Naive thymus-derived CD4-positive, alpha-beta T cell (primary cell): Measurements from ENCODE around the gene PSEN1. TPM values are rescaled to one million over a fixed set of nuclear protein-coding genes. Genes with fewer than 3 reads are reported as not detected.
A peak's percentile ranks its signal among the peaks of the same experiment; 100 is the strongest.

ENCODE experiments used
- ATAC-seq: fragments of 150-1000 bp; cut with Tn5 transposase; 2 replicates; pipeline ENCODE4 v1.10.0; 2021; ENCODE audit warnings: mild to moderate bottlenecking, moderate library complexity
- CTCF ChIA-PET: fragments of 350-600 bp; sonication (Branson Sonifier 250); formaldehyde crosslinking; loops from one replicate; lab custom pipeline; 2021; ENCODE audit warnings: antibody characterized with exemption; lab: Charles Lee
- POLR2A ChIA-PET: fragments of 350-600 bp; sonication (Branson Sonifier 250); formaldehyde crosslinking; loops from one replicate; lab custom pipeline; 2021; ENCODE audit warnings: antibody characterized with exemption, inconsistent platforms; lab: Charles Lee
- DNase-seq, 9 donors: peaks; one replicate each; pipeline versions ENCODE4 v3.0.0 to v3.0.0-alpha.2; 2020 to 2022; ENCODE audit warnings: mixed read lengths in 1 of 9
- H3K27ac ChIP-seq: one replicate; pipeline ENCODE4 v1.7.0; 2013; ENCODE audit warnings: mild to moderate bottlenecking, low read depth, low read length, moderate library complexity
- H3K27me3 ChIP-seq, 2 donors: one replicate each; pipeline ENCODE4 v1.7.0; 2013; ENCODE audit warnings: low read length in 2 of 2, mild to moderate bottlenecking in 2 of 2, moderate library complexity in 2 of 2; ENCODE audit not compliant: control insufficient read depth in 2 of 2, insufficient read depth in 2 of 2
- H3K36me3 ChIP-seq, 3 experiments: 1 replicate in 2 of 3; 2 replicates in 1 of 3; pipeline ENCODE4 v1.7.0; 2013; ENCODE audit warnings: low read length in 3 of 3, mild to moderate bottlenecking in 3 of 3, moderate library complexity in 1 of 3; ENCODE audit not compliant: insufficient read depth in 3 of 3, control insufficient read depth in 2 of 3
- H3K4me1 ChIP-seq, 2 donors: one replicate each; pipeline ENCODE4 v1.7.0; 2013; ENCODE audit warnings: low read length in 2 of 2, mild to moderate bottlenecking in 2 of 2, moderate library complexity in 1 of 2; ENCODE audit not compliant: control insufficient read depth in 2 of 2, insufficient read depth in 2 of 2
- H3K4me3 ChIP-seq: 2 replicates; pipeline ENCODE4 v1.7.0; 2013; ENCODE audit warnings: mild to moderate bottlenecking, low read length
- H3K9me3 ChIP-seq, 3 experiments: 1 replicate in 2 of 3; 2 replicates in 1 of 3; pipeline ENCODE4 v1.7.0; 2013; ENCODE audit warnings: low read length in 3 of 3; ENCODE audit not compliant: control insufficient read depth in 2 of 3
- H3K27ac Mint-ChIP-seq, 9 donors: one replicate each; pipeline ENCODE4 v1.8.0; 2020 to 2022; ENCODE audit warnings: mixed read lengths in 9 of 9, mild to moderate bottlenecking in 8 of 9, moderate library complexity in 5 of 9, inconsistent platforms in 2 of 9
- H3K27me3 Mint-ChIP-seq, 5 donors: one replicate each; pipeline ENCODE4 v1.8.0; 2021 to 2022; ENCODE audit warnings: mixed read lengths in 5 of 5, mild to moderate bottlenecking in 1 of 5
- H3K36me3 Mint-ChIP-seq, 5 donors: one replicate each; pipeline ENCODE4 v1.8.0; 2020 to 2022; ENCODE audit warnings: mixed read lengths in 5 of 5, mild to moderate bottlenecking in 3 of 5, inconsistent platforms in 1 of 5
- H3K4me1 Mint-ChIP-seq, 7 donors: one replicate each; pipeline ENCODE4 v1.8.0; 2020 to 2022; ENCODE audit warnings: mixed read lengths in 7 of 7, mild to moderate bottlenecking in 3 of 7, inconsistent platforms in 1 of 7
- H3K4me3 Mint-ChIP-seq, 10 donors: one replicate each; pipeline ENCODE4 v1.8.0; 2020 to 2022; ENCODE audit warnings: mild to moderate bottlenecking in 10 of 10, mixed read lengths in 10 of 10, moderate library complexity in 6 of 10, inconsistent platforms in 2 of 10
- H3K9me3 Mint-ChIP-seq, 11 donors: one replicate each; pipeline ENCODE4 v1.8.0; 2020 to 2022; ENCODE audit warnings: mixed read lengths in 11 of 11, mild to moderate bottlenecking in 4 of 11, inconsistent platforms in 1 of 11, moderate library complexity in 1 of 11
- intact Hi-C, 2 donors: fragments of 100-400 bp; cut with micrococcal nuclease; formaldehyde crosslinking; loops; one replicate each; pipeline ENCODE4 v1.15.1; 2023
- polyA plus RNA-seq, 2 donors: library from polyadenylated mRNA; unstranded; fragments of 300-500 nt; fragmentation: Illumina TruSeq; gene quantifications; one replicate each; pipeline ENCODE4 v1.2.3, GENCODE V29; 2021
- total RNA-seq, 6 experiments: library from RNA in 5 of 6; stranded (reverse) in 5 of 6; gene quantifications; 1 replicate in 5 of 6; 2 replicates in 1 of 6; pipeline ENCODE4 v1.2.3 and lab custom pipeline; 2021 to 2026

Gene PSEN1
- total RNA-seq, result 10 to 100 TPM; 32.7 to 55.8 (median 49.3) TPM
- polyA plus RNA-seq, result 10 to 100 TPM; 23.7 to 37.6 TPM
- total RNA-seq (lab: John Stamatoyannopoulos, UW), result 83.1 reads per million, percentile 81 among the genes with 10 or more reads in this experiment

DNA sequence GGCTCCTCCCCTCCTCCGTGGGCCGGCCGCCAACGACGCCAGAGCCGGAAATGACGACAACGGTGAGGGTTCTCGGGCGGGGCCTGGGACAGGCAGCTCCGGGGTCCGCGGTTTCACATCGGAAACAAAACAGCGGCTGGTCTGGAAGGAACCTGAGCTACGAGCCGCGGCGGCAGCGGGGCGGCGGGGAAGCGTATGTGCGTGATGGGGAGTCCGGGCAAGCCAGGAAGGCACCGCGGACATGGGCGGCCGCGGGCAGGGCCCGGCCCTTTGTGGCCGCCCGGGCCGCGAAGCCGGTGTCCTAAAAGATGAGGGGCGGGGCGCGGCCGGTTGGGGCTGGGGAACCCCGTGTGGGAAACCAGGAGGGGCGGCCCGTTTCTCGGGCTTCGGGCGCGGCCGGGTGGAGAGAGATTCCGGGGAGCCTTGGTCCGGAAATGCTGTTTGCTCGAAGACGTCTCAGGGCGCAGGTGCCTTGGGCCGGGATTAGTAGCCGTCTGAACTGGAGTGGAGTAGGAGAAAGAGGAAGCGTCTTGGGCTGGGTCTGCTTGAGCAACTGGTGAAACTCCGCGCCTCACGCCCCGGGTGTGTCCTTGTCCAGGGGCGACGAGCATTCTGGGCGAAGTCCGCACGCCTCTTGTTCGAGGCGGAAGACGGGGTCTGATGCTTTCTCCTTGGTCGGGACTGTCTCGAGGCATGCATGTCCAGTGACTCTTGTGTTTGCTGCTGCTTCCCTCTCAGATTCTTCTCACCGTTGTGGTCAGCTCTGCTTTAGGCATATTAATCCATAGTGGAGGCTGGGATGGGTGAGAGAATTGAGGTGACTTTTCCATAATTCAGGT, at the start of gene PSEN1:
Gene PSEN1, plus strand, starts transcription at position 121 of the 839 bp plus-strand sequence. CDS start 11,513 bp downstream, outside the sequence.
- CTCF ChIA-PET, result no interaction called here
- H3K27ac ChIP-seq, result peak within 1 kb of the TSS; percentile 98
- H3K4me1 ChIP-seq, result peaks cover 7 to 17% of the 10 kb centered on the region in 2 donors
- no peaks in the 10 kb centered on the region for H3K9me3 ChIP-seq
- peak within 1 kb of the TSS; percentile 82 to 99 (median 91) for H3K4me3 Mint-ChIP-seq
- peaks cover 0 to 5% (median 0%) of the 10 kb centered on the region in 3 experiments for H3K36me3 ChIP-seq
- POLR2A ChIA-PET, result interaction anchor here (0.6 to 2.7 kb wide), 14 partner anchors 8 to 354 kb away, joined by 3 to 32 read pairs (median 4); partner anchors contain the start of genes NUMB, RBM25 and RIOX1
- H3K4me1 Mint-ChIP-seq, result peaks cover 17 to 39% (median 36%) of the 10 kb centered on the region in 7 donors
- no peaks in the 10 kb centered on the region for H3K27me3 ChIP-seq
- DNase-seq, result peak; percentile 97 to 100 (median 98)
- H3K36me3 Mint-ChIP-seq, result peaks cover 8 to 26% (median 14%) of the 10 kb centered on the region in 5 donors
- H3K4me3 ChIP-seq, result peak within 1 kb of the TSS; percentile 93
- intact Hi-C loops, result loop anchor here (1.0 to 5.0 kb wide), 10 partner anchors 12 to 1357 kb away; partner anchors contain the start of genes DCAF4 (in 2 of the 2), NUMB (in 2 of the 2), RBM25 (in 2 of the 2) and ZFYVE1 (in 2 of the 2)
- H3K27ac Mint-ChIP-seq, result peak within 1 kb of the TSS; percentile 71 to 99 (median 96)
- no peaks in the 10 kb centered on the region for H3K27me3 Mint-ChIP-seq
- peaks cover 0 to 19% (median 8%) of the 10 kb centered on the region in 11 donors for H3K9me3 Mint-ChIP-seq
- ATAC-seq, result peak; percentile 96

GRCh38 chr14:73091044-73091443, 45.3 kb upstream of the PSEN1 start:
- no peaks in the 10 kb centered on the region for H3K9me3 ChIP-seq
- Mint-ChIP-seq H3K9me3 (no peaks in the 10 kb centered on the region), H3K27ac (peak overlapping the region in 2 of 9 donors; percentile 26 to 62), H3K36me3 (peaks cover 6 to 36% (median 31%) of the 10 kb centered on the region in 5 donors), H3K4me3 (no peak overlapping the region), H3K4me1 (peaks cover 0 to 18% (median 13%) of the 10 kb centered on the region in 7 donors), H3K27me3 (no peaks in the 10 kb centered on the region)
- CTCF ChIA-PET, result no interaction called here
- no peaks in the 10 kb centered on the region for H3K4me1 ChIP-seq
- ATAC-seq (no peak), DNase-seq (no peak)
- H3K27me3 ChIP-seq, result no peaks in the 10 kb centered on the region
- no peak overlapping the region for H3K4me3 ChIP-seq
- intact Hi-C loops, result no loop called here
- peaks cover 4 to 73% (median 9%) of the 10 kb centered on the region in 3 experiments for H3K36me3 ChIP-seq
- POLR2A ChIA-PET, result interaction anchor here (1.5 kb wide), 1 partner anchor 33 kb away, joined by 6 read pairs; the partner anchor contains the start of gene RBM25
- H3K27ac ChIP-seq, result no peak overlapping the region

- ChIA-PET POLR2A (no interaction called here), CTCF (no interaction called here)
- no peaks in the 10 kb centered on the region for H3K9me3 ChIP-seq
- H3K36me3 ChIP-seq, result peaks cover 16 to 68% (median 25%) of the 10 kb centered on the region in 3 experiments
- Mint-ChIP-seq H3K27ac (peak overlapping the region in 1 of 9 donors; percentile 25), H3K36me3 (peaks cover 4 to 42% (median 22%) of the 10 kb centered on the region in 5 donors), H3K4me3 (no peak overlapping the region), H3K27me3 (no peaks in the 10 kb centered on the region), H3K4me1 (peaks cover 0 to 11% (median 3%) of the 10 kb centered on the region in 7 donors), H3K9me3 (no peaks in the 10 kb centered on the region)
- no peaks in the 10 kb centered on the region for H3K4me1 ChIP-seq
- intact Hi-C loops, result no loop called here
- ATAC-seq, result no peak
- H3K27ac ChIP-seq, result no peak overlapping the region
- no peak for DNase-seq
- no peaks in the 10 kb centered on the region for H3K27me3 ChIP-seq
- H3K4me3 ChIP-seq, result no peak overlapping the region
These were observed 38.9 kb upstream of the PSEN1 start for GRCh38 chr14:73097421-73097820.

DNA sequence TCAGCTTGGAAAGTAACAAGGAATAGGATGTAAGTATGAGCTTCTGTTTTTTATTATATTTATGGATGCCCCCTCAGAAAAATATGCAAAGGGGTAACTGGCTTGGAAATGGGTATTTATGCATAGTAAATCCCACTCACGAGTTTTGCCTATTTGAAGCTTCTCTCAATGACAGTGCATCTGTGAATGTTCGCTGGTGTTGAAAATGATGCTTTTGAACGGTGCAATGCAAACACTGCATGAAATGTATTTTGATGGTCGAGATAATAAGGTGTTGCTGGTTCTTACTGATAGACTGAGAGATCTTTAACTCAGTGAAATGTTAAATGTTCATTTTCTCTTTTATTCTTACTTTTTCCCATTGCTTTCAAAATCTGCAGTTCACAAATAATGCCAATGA, 36.0 kb upstream of the PSEN1 start:
- CTCF ChIA-PET, result interaction anchor here (0.6 kb wide), 1 partner anchor 533 kb away, joined by 3 read pairs; no protein-coding TSS in a partner anchor
- ATAC-seq, result no peak
- Mint-ChIP-seq H3K36me3 (peaks cover 9 to 54% (median 35%) of the 10 kb centered on the region in 5 donors), H3K27ac (peak overlapping the region in 3 of 9 donors; percentile 25 to 67 (median 59)), H3K4me3 (no peak overlapping the region), H3K4me1 (peaks cover 3 to 9% (median 6%) of the 10 kb centered on the region in 7 donors), H3K9me3 (no peaks in the 10 kb centered on the region), H3K27me3 (no peaks in the 10 kb centered on the region)
- Histone ChIP-seq H3K9me3 (no peaks in the 10 kb centered on the region), H3K27ac (no peak overlapping the region), H3K27me3 (no peaks in the 10 kb centered on the region), H3K36me3 (peaks cover 16 to 74% (median 30%) of the 10 kb centered on the region in 3 experiments), H3K4me3 (no peak overlapping the region), H3K4me1 (no peaks in the 10 kb centered on the region)
- POLR2A ChIA-PET, result interaction anchor here (0.6 kb wide), 1 partner anchor 134 kb away, joined by 5 read pairs; no protein-coding TSS in a partner anchor
- intact Hi-C loops, result no loop called here
- no peak for DNase-seq

- H3K27me3 ChIP-seq, result no peaks in the 10 kb centered on the region
- no peak for DNase-seq
- POLR2A ChIA-PET, result no interaction called here
- H3K9me3 ChIP-seq, result no peaks in the 10 kb centered on the region
- H3K36me3 ChIP-seq, result peaks cover 16 to 83% (median 45%) of the 10 kb centered on the region in 3 experiments
- no peak overlapping the region for H3K4me3 ChIP-seq
- ATAC-seq, result no peak
- H3K27ac ChIP-seq, result no peak overlapping the region
- H3K36me3 Mint-ChIP-seq, result peaks cover 9 to 56% (median 36%) of the 10 kb centered on the region in 5 donors
- intact Hi-C loops, result no loop called here
- no peaks in the 10 kb centered on the region for H3K9me3 Mint-ChIP-seq
- H3K27ac Mint-ChIP-seq, result peak overlapping the region in 3 of 9 donors; percentile 1 to 68 (median 26)
- H3K27me3 Mint-ChIP-seq, result no peaks in the 10 kb centered on the region
- CTCF ChIA-PET, result interaction anchor here (0.6 kb wide), 1 partner anchor 74 kb away, joined by 3 read pairs; no protein-coding TSS in a partner anchor
- no peak overlapping the region for H3K4me3 Mint-ChIP-seq
- H3K4me1 ChIP-seq, result no peaks in the 10 kb centered on the region
- H3K4me1 Mint-ChIP-seq, result peaks cover 0 to 9% (median 4%) of the 10 kb centered on the region in 7 donors
These were observed 33.4 kb upstream of the PSEN1 start for GRCh38 chr14:73102806-73103497.

GRCh38 chr14:73105050-73105449, 31.3 kb upstream of the PSEN1 start:
- H3K36me3 ChIP-seq, result peaks cover 26 to 86% (median 49%) of the 10 kb centered on the region in 3 experiments
- no peaks in the 10 kb centered on the region for H3K9me3 Mint-ChIP-seq
- H3K9me3 ChIP-seq, result no peaks in the 10 kb centered on the region
- no peak overlapping the region for H3K4me3 ChIP-seq
- CTCF ChIA-PET, result no interaction called here
- DNase-seq (no peak), ATAC-seq (no peak)
- H3K27me3 Mint-ChIP-seq, result no peaks in the 10 kb centered on the region
- H3K4me3 Mint-ChIP-seq, result no peak overlapping the region
- no peaks in the 10 kb centered on the region for H3K4me1 ChIP-seq
- H3K4me1 Mint-ChIP-seq, result peaks cover 0 to 10% (median 4%) of the 10 kb centered on the region in 7 donors
- intact Hi-C loops, result no loop called here
- no peak overlapping the region for H3K27ac ChIP-seq
- H3K27me3 ChIP-seq, result no peaks in the 10 kb centered on the region
- no peak overlapping the region for H3K27ac Mint-ChIP-seq
- POLR2A ChIA-PET, result interaction anchor here (0.9 kb wide), 2 partner anchors 31 to 45 kb away, joined by 3 read pairs; no protein-coding TSS in a partner anchor
- H3K36me3 Mint-ChIP-seq, result peaks cover 13 to 50% (median 35%) of the 10 kb centered on the region in 5 donors
